Heart left ventricle (tissue), 13 donors: Measurements from ENCODE around the gene PPP1R12B.

ENCODE experiments used
- CTCF ChIP-seq, 12 donors: fragments of 200-600 bp; sonication (generic) in 4 of 12; IDR thresholded peaks; one replicate each; pipeline versions ENCODE4 v1.5.0 to v1.8.0; 2018 to 2022; ENCODE audit warnings: antibody characterized with exemption in 12 of 12, mild to moderate bottlenecking in 5 of 12
- POLR2A ChIP-seq, 2 donors: fragments of 450-650 bp; IDR thresholded peaks; one replicate each; pipeline ENCODE4 v1.6.1; 2017; ENCODE audit warnings: antibody characterized with exemption in 2 of 2, mild to moderate bottlenecking in 2 of 2, moderate library complexity in 2 of 2
- donor health status: ischemic (EF 13 %, LVEDD 7.1; RV severe dilation, severe dysfunction).
- donor health status: DM: no; HTN: yes; CAD: no.
- donor health status: DM: no; HTN: no; CAD: no.
- donor health status: ischemic (EF 25% LVEDD 6.9; RV normal size, moderate dysfunction).
- donor health status: ischemic (EF 25% LVEDD 5.7; RV mildly dilated, moderate dysfunction).
- donor health status: ischemic (EF 35%, LVEDD 5.7; RV mildly dilated, moderate dysfunction).
- donor health status: nonischemic (EF 11% LVEDD 7.7; RV severe dilation, severe dysfunction).
- donor health status: DM: yes; HTN: yes; CAD: no.
- donor health status: PGD.
- donor health status: ischemic (EF 29% LVEDD 5.4; RV normal size, mild dysfunction).
- donor health status: nonischemic (EF 23%, LVEDD 6.1; RV moderate dilation, normal function).

DNA sequence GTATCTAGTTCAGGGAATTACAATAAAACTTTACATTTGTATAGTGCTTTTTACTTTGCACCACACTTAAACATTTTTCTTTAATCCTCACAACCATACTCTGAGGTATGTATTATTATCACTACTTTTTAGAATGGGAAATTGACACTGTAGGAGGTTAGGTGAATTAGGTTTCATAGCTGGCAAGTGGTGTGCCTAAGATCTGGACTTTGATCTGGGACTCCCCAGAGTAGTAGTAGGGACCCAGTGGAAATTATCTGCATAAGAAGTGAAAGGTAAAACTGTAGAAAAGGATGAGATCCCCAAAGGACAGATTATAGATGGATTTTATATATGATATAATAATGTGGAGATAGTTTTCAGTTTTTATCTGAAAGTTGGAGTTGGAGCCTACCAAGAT, 85.6 kb downstream of the PPP1R12B start:
- TF ChIP-seq CTCF (IDR thresholded peaks at IDR 0.05) (no peak), POLR2A (IDR thresholded peaks at IDR 0.05) (no peak)
